GM20000 (cell line): ENCODE data around the gene LCN10.
"Not testable (repeated sequence)": the region's sequence is repeated elsewhere in the genome, so short reads cannot be mapped to it uniquely, and the experiment has no call there.

ENCODE experiments used
- DNase-seq: peaks from one replicate; pipeline ENCODE4 v3.0.0; 2012; ENCODE audit warnings: low spot score
- CTCF ChIP-seq: IDR thresholded peaks from 2 replicates; pipeline ENCODE4 v1.5.1; 2012; ENCODE audit warnings: mild to moderate bottlenecking, control low read depth; ENCODE audit errors: extremely low read depth, missing control alignments

The LCN10 gene

DNA sequence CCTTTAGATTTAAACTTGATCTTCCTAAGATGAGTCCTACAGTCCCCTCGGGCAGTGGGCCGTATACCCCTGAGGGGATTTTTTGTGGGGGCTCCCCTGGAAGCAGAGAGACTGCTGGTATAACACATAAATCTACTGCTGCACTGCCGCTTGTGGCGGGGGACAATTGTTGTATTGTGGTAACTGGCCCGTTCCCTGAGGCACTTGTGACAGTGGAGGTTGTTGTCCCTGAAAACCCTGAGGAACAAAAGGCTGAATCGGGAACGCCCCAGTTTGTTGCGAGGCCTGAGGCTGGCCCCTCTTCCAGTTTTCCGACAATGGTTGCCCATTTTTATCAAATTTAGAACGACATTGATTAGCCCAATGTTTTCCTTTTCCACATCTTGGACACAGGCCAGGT, 43.7 kb upstream of the LCN10 start:
- TF ChIP-seq CTCF, result no peak
- no peak for DNase-seq

DNA sequence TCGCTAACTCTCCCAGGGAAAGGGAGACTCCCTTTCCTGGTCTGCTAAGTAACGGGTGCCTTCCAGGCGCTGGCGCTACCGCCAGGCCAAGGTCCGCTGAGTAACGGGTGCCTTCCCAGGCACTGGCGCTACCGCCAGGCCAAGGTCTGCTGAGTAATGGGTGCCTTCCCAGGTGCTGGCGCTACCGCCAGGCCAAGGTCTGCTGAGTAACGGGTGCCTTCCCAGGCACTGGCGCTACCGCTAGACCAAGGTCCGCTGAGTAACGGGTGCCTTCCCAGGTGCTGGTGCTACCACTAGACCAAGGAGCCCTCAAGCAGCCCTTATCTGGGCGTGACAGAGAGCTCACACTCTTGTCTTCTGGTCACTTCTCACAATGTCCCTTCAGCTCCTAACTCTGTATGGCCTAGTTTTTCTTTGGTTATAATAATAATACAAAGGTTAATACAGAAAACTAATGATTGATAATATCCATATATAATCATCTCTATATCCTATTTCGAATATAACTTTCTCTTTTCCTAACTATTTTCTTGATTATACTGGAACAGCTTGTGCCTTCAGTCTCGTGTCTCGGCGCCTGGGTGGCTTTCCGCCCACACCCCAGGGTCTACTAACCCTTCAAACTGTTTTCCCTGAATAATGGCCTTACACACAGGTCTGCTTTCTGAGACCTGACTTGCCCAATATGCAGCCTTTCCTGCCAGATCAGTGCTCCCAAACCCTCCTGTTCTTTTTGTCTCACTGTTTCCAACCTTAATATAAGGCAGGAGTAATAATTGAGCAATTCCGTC, 43.0 kb upstream of the LCN10 start:
- not testable (repeated sequence) for DNase-seq

DNA sequence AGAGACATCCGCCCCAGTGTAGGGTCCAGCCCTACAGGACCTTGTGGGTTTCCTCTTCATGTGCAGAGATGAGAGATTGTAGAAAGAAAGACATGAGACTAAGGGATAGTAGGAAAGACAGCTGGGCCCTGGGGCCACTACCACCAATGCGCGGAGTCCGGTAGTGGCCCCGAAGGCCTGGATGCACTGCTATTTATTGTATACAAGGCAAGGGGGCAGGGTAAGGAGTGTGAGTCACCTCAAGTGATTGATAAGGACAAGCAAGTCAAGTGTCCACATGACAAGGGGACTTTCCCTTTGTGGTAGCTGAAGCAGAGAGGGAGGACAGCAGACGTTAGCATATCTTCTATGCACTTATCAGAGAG, 42.2 kb upstream of the LCN10 start:
- TF ChIP-seq CTCF, result no peak
- DNase-seq, result no peak

GRCh38 chr9:136784249-136784996, 41.7 kb upstream of the LCN10 start:
- TF ChIP-seq CTCF, result peak; percentile 8
- peak; percentile 34 for DNase-seq

- TF ChIP-seq CTCF, result no peak
- DNase-seq, result no peak
These were observed 39.7 kb upstream of the LCN10 start for GRCh38 chr9:136782452-136782851.

- no peak for DNase-seq
- no peak for TF ChIP-seq CTCF
These were observed 37.1 kb upstream of the LCN10 start for GRCh38 chr9:136779808-136780207.

- no peak for TF ChIP-seq CTCF
- DNase-seq, result no peak
These were observed 34.6 kb upstream of the LCN10 start for GRCh38 chr9:136777359-136777758.
